Fibroblast of the conjunctiva (primary cell): Measurements from ENCODE around the gene CCDC177.

Experiments
- DNase-seq: peaks from one replicate; pipeline ENCODE4 v3.0.0-alpha.2; 2010; ENCODE audit warnings: low read depth

CCDC177 gene

GRCh38 chr14:69528930-69529329 is 45.7 kb downstream of the CCDC177 start:
- DNase-seq = no peak

- DNase-seq = no peak
Observed at GRCh38 chr14:69528143-69528542, 46.5 kb downstream of the CCDC177 start.

GRCh38 chr14:69527635-69528034 is 47.0 kb downstream of the CCDC177 start:
- DNase-seq = no peak

GRCh38 chr14:69525896-69526295 is 48.8 kb downstream of the CCDC177 start:
- DNase-seq = no peak

- DNase-seq = no peak
Observed at GRCh38 chr14:69522026-69522425, 52.6 kb downstream of the CCDC177 start.
